ENCODE results near the gene OR6K3. TPM values are rescaled to one million over a fixed set of nuclear protein-coding genes. Genes with fewer than 3 reads are reported as not detected.
"Not testable (repeated sequence)": the region's sequence is repeated elsewhere in the genome, so short reads cannot be mapped to it uniquely, and the experiment has no call there.

The OR6K3 gene
- total RNA-seq, 1 experiment from 2014 or later = not detected

DNA sequence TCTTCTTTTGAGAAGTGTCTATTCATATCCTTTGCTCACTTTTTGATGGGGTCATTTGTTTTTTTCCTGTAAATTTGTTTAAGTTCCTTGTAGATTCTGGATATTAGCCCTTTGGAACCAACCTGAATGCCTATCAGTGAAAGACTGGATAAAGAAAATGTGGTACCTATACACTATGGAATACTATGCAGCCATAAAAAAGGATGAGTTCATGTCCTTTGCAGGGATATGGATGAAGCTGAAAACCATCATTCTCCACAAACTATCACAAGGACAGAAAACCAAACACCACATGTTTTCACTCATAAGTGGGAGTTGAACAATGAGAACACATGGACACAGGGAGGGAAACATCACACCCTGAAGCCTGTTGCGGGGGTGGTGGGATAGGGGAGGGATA lies 32.2 kb downstream of the OR6K3 start:
- not testable (repeated sequence) for DNase-seq (ENCODE audit: low read depth)

- DNase-seq (ENCODE audit: low read depth) = no peak
These were observed 33.5 kb downstream of the OR6K3 start for GRCh38 chr1:158687037-158687436.

GRCh38 chr1:158686111-158687009 lies 34.2 kb downstream of the OR6K3 start, which contains the start of gene SPTA1:
Gene SPTA1 (minus strand): TSS chr1:158686715. CDS start chr1:158686517, 198 bp downstream.
- DNase-seq (ENCODE audit: low read depth) = no peak

- DNase-seq (ENCODE audit: low read depth) = no peak
These were observed 35.4 kb downstream of the OR6K3 start for GRCh38 chr1:158685085-158685484.

- no peak for DNase-seq (ENCODE audit: low read depth)
These were observed 38.9 kb downstream of the OR6K3 start for GRCh38 chr1:158681606-158682005.

DNA sequence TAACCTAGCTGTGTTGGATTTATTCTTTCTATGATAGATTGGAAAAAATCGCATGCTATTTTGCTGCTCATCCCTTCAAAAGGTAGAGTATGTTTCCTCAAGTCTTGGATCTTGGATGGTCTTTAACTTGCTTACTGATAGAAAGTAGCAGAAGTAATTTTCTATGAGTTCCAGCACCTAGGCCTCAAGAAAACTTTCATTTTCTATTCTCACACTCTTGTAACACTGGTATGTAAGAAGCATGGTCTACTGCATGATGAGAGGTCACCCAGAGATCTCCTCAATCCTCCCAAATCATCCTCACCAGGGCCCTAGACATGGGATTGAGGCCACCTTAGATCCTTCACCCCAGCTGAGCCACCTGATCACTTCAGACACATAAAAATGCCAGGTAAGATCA lies 41.2 kb downstream of the OR6K3 start:
- DNase-seq (ENCODE audit: low read depth) = no peak

DNA sequence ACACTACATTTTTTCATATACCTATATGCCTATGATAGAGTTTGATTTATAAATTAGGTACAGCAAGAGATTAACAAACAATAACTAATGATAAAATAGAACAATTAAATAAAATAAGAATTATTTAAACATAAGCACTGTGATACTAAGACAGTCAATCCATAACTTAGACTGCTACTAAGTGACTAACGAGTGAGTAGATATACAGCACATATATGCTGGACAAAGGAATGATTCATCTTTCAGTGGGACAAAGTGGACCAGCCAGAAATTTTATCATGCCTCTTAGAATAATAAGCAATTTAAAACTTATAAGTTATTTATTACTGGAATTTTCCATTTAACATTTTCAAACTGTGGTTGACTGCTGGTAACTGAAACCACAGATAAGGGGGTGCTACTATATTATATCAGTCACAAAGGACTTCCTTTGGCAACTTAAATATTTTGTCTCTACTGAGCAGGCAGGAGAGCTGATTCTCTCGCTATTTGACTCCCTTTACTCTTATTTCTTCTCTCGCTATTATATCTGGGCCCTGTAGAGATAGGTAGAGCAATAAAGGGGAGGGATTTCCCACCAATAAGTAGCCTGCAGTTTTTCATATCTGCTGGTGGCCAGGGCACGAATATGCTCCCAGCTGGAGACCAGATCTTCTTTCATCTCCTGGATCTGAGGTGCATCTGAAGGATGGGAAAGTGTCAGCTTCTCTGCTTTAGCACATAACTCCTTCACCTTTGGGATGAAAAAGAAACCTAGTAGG lies 44.8 kb downstream of the OR6K3 start:
- DNase-seq (ENCODE audit: low read depth) = no peak

DNA sequence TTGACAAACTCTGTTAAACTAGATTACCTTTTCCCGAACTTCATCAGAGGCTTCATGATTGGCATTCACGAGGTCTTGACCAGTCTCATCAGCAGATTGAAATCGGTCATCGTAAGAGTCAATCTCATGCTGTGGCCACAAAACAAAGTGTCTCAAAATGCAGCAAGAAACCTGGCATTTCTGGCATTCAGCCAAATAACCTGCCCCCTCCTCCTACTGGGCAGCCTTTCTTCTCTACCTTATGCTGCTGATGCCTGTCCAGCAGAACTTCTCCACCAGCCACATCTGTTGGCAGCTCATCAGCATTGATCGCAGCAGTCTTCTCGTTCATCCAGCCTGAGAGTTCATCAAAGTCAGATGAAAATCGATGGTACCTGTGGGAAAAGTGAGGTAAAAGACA lies 46.2 kb downstream of the OR6K3 start:
- DNase-seq (ENCODE audit: low read depth) = no peak

Other genes with a start within 250 kb of the OR6K3 start
- gene OR10R2, start 248.5 kb downstream of the OR6K3 start, total RNA-seq (2014; rRNA removed; shearing (Covaris generic)) = not detected in 2 replicates
- gene OR6Y1, start 166.3 kb downstream of the OR6K3 start, total RNA-seq (2014; rRNA removed; shearing (Covaris generic)) = not detected in 2 replicates
- gene OR6P1, start 150.1 kb downstream of the OR6K3 start, total RNA-seq (2014; rRNA removed; shearing (Covaris generic)) = not detected in 2 replicates
- not detected in 2 replicates for gene OR10X1, start 140.8 kb downstream of the OR6K3 start, total RNA-seq (2014; rRNA removed; shearing (Covaris generic))
- gene OR10Z1, start 115.5 kb downstream of the OR6K3 start, total RNA-seq (2014; rRNA removed; shearing (Covaris generic)) = not detected in 2 replicates
- not detected in 2 replicates for gene SPTA1, start 34.0 kb downstream of the OR6K3 start, total RNA-seq (2014; rRNA removed; shearing (Covaris generic))
- gene OR6K2, start 20.1 kb downstream of the OR6K3 start, total RNA-seq (2014; rRNA removed; shearing (Covaris generic)) = not detected in 2 replicates
- gene OR6K6, start 34.0 kb upstream of the OR6K3 start, total RNA-seq (2014; rRNA removed; shearing (Covaris generic)) = not detected in 2 replicates
- gene OR6N1, start 51.5 kb upstream of the OR6K3 start, total RNA-seq (2014; rRNA removed; shearing (Covaris generic)) = not detected in 2 replicates
- gene OR6N2, start 60.5 kb upstream of the OR6K3 start, total RNA-seq (2014; rRNA removed; shearing (Covaris generic)) = not detected in 2 replicates
- gene MNDA, start 110.6 kb upstream of the OR6K3 start, total RNA-seq (2014; rRNA removed; shearing (Covaris generic)) = not detected in 2 replicates
- gene PYHIN1, start 210.8 kb upstream of the OR6K3 start, total RNA-seq (2014; rRNA removed; shearing (Covaris generic)) = 0.26 TPM in 1 of 2 replicates, not detected in the other